Panc1 (cell line): ENCODE data around the gene SKI. TPM values are rescaled to one million over a fixed set of nuclear protein-coding genes. Genes with fewer than 3 reads are reported as not detected.

Source experiments
- ATAC-seq: fragments of 200-7000 bp; cut with Tn5 transposase; 2 replicates; pipeline ENCODE4 v1.9.1; 2020; ENCODE audit warnings: mild to moderate bottlenecking, moderate library complexity
- BruUV-seq: library from RNA; stranded (reverse); fragments of 400-500 nt; replicated peaks from 2 replicates; lab custom pipeline; 2021; lab: Mats Ljungman, UMichigan
- CTCF ChIA-PET: fragments of 300-600 bp; sonication (Branson Sonifier 250); formaldehyde crosslinking; loops from one replicate; lab custom pipeline; 2022; ENCODE audit warnings: antibody characterized with exemption; lab: Charles Lee
- POLR2A ChIA-PET: fragments of 300-600 bp; sonication (Branson Sonifier 250); formaldehyde crosslinking; loops from one replicate; lab custom pipeline; 2022; ENCODE audit warnings: antibody characterized with exemption; lab: Charles Lee
- DNase-seq: peaks from one replicate; pipeline ENCODE4 v3.0.0-alpha.2; 2010; ENCODE audit warnings: low read depth, low spot score
- H3K27ac ChIP-seq: 2 replicates; pipeline ENCODE4 v1.5.1; 2011; ENCODE audit warnings: mild to moderate bottlenecking, low read length, inconsistent platforms
- H3K27me3 ChIP-seq: fragments of 200-500 bp; sonication (Bioruptor generic); 2 replicates; pipeline ENCODE4 v1.6.0; 2014; ENCODE audit warnings: low read length, inconsistent platforms; ENCODE audit not compliant: control insufficient read depth, insufficient read depth
- H3K36me3 ChIP-seq: fragments of 200-500 bp; sonication (Bioruptor generic); 2 replicates; pipeline ENCODE4 v1.5.1; 2014; ENCODE audit warnings: inconsistent platforms, mild to moderate bottlenecking, low read length, moderate library complexity; ENCODE audit not compliant: control insufficient read depth, insufficient read depth
- H3K4me1 ChIP-seq: 2 replicates; pipeline ENCODE4 v1.5.1; 2011; ENCODE audit warnings: inconsistent platforms, mild to moderate bottlenecking, low read length, moderate library complexity; ENCODE audit not compliant: control insufficient read depth, insufficient read depth
- H3K4me3 ChIP-seq, 2 experiments: 2 replicates each; pipeline ENCODE4 v1.5.1; 2011 to 2012; ENCODE audit warnings: low read depth in 2 of 2, low read length in 2 of 2, mild to moderate bottlenecking in 2 of 2, inconsistent platforms in 1 of 2, moderate library complexity in 1 of 2
- H3K9me3 ChIP-seq: fragments of 200-500 bp; sonication (Bioruptor generic); 2 replicates; pipeline ENCODE4 v1.5.1; 2014; ENCODE audit warnings: low read depth, mild to moderate bottlenecking, inconsistent platforms, low read length, moderate library complexity; ENCODE audit not compliant: control insufficient read depth, insufficient read depth
- POLR2AphosphoS5 ChIP-seq: IDR thresholded peaks from 2 replicates; pipeline ENCODE4 v1.6.1; 2012; ENCODE audit warnings: mild to moderate bottlenecking, low read depth, low read length, moderate library complexity
- SIN3A ChIP-seq: IDR thresholded peaks from 2 replicates; pipeline ENCODE4 v1.6.1; 2012; ENCODE audit warnings: low read depth, mild to moderate bottlenecking, low read length, moderate library complexity, borderline replicate concordance; ENCODE audit not compliant: insufficient read depth
- TCF7L2 ChIP-seq: IDR thresholded peaks from 2 replicates; pipeline ENCODE4 v1.6.1; 2011; ENCODE audit warnings: mild to moderate bottlenecking, low read depth, low read length, inconsistent platforms
- in situ Hi-C: cut with HindIII; loops from 2 replicates; pipeline ENCODE4 v1.10.0; 2016; ENCODE audit warnings: low sequenced_read_pairs, low pct_unique_long_range_greater_than_20kb
- intact Hi-C: fragments of 100-400 bp; cut with micrococcal nuclease; formaldehyde crosslinking; loops from one replicate; pipeline ENCODE4 v1.10.0; 2022; ENCODE audit not compliant: unreplicated experiment
- total RNA-seq: library from RNA; stranded (reverse); gene quantifications from one replicate; pipeline ENCODE4 v1.2.1, GENCODE V29; 2021; ENCODE audit not compliant: unreplicated experiment
- TF ChIP-seq, protein P1 (sequence below): fragments of 450-650 bp; IDR thresholded peaks from 2 replicates; pipeline ENCODE4 v1.5.1; 2017; ENCODE audit warnings: mild to moderate bottlenecking
- TF ChIP-seq, protein P2 (sequence below), 2 experiments: IDR thresholded peaks; 2 replicates each; pipeline ENCODE4 v1.6.1; 2011 to 2012; ENCODE audit warnings: low read depth in 2 of 2, control low read depth in 1 of 2, low read length in 1 of 2, mild to moderate bottlenecking in 1 of 2, moderate library complexity in 1 of 2; ENCODE audit not compliant: insufficient read depth in 1 of 2

SKI gene
- total RNA-seq, 1 experiment from 2014 or later: 63.2 TPM

GRCh38 chr1:2197707-2198165, 30.4 kb upstream of the SKI start:
- POLR2A ChIA-PET: interaction anchor here (0.6 kb wide), 1 partner anchor 193 kb away, joined by 5 read pairs; no protein-coding TSS in a partner anchor

DNA sequence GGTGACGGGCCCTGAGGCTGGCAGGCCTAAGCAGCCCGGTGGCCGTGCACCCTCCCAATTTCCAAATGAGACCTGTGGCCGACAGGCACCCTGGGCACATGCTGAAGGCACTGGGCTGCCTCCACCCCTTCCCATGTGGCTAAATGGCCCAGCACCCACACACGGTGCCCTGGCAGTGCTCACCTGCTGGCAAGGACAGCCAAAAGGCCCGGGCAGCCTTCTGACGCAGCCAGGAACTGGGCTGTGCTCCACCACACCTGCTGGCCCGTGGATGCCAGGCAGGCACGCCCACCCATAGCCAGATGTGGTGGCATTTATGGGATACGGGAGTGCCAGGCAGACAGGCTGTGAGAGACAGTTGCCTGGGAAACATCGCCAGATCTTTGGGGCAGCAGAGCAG, 29.5 kb upstream of the SKI start:
- POLR2A ChIA-PET: interaction anchor here (0.6 to 1.0 kb wide), 2 partner anchors 10 to 12 kb away, joined by 5 to 14 read pairs; no protein-coding TSS in a partner anchor
- no TSS peak for BruUV-seq
- intact Hi-C loops: loop anchor here (10.0 kb wide), 1 partner anchor 116 kb away; no protein-coding TSS in a partner anchor

More at GRCh38 chr1:2197707-2198165, 30.4 kb upstream of the SKI start:
- no peak for ATAC-seq
- Histone ChIP-seq H3K36me3 (no peaks in the 10 kb centered on the region; the same call in 1 of the 2 replicates), H3K27ac (no peak overlapping the region), H3K4me3 (no peak overlapping the region), H3K27me3 (no peaks in the 10 kb centered on the region), H3K4me1 (peaks cover 22% of the 10 kb centered on the region), H3K9me3 (no peaks in the 10 kb centered on the region)
- DNase-seq: no peak
- no TSS peak for BruUV-seq
- CTCF ChIA-PET: interaction anchor here (3.2 kb wide), 1 partner anchor 184 kb away, joined by 38 read pairs; no protein-coding TSS in a partner anchor
- intact Hi-C loops: loop anchor here (10.0 kb wide), 1 partner anchor 117 kb away; no protein-coding TSS in a partner anchor
- no peak for TF ChIP-seq TCF7L2
- no peak for TF ChIP-seq POLR2AphosphoS5
- no peak for TF ChIP-seq SIN3A
- TF ChIP-seq, protein P1, sequence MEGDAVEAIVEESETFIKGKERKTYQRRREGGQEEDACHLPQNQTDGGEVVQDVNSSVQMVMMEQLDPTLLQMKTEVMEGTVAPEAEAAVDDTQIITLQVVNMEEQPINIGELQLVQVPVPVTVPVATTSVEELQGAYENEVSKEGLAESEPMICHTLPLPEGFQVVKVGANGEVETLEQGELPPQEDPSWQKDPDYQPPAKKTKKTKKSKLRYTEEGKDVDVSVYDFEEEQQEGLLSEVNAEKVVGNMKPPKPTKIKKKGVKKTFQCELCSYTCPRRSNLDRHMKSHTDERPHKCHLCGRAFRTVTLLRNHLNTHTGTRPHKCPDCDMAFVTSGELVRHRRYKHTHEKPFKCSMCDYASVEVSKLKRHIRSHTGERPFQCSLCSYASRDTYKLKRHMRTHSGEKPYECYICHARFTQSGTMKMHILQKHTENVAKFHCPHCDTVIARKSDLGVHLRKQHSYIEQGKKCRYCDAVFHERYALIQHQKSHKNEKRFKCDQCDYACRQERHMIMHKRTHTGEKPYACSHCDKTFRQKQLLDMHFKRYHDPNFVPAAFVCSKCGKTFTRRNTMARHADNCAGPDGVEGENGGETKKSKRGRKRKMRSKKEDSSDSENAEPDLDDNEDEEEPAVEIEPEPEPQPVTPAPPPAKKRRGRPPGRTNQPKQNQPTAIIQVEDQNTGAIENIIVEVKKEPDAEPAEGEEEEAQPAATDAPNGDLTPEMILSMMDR: no peak
- TF ChIP-seq, protein P2, sequence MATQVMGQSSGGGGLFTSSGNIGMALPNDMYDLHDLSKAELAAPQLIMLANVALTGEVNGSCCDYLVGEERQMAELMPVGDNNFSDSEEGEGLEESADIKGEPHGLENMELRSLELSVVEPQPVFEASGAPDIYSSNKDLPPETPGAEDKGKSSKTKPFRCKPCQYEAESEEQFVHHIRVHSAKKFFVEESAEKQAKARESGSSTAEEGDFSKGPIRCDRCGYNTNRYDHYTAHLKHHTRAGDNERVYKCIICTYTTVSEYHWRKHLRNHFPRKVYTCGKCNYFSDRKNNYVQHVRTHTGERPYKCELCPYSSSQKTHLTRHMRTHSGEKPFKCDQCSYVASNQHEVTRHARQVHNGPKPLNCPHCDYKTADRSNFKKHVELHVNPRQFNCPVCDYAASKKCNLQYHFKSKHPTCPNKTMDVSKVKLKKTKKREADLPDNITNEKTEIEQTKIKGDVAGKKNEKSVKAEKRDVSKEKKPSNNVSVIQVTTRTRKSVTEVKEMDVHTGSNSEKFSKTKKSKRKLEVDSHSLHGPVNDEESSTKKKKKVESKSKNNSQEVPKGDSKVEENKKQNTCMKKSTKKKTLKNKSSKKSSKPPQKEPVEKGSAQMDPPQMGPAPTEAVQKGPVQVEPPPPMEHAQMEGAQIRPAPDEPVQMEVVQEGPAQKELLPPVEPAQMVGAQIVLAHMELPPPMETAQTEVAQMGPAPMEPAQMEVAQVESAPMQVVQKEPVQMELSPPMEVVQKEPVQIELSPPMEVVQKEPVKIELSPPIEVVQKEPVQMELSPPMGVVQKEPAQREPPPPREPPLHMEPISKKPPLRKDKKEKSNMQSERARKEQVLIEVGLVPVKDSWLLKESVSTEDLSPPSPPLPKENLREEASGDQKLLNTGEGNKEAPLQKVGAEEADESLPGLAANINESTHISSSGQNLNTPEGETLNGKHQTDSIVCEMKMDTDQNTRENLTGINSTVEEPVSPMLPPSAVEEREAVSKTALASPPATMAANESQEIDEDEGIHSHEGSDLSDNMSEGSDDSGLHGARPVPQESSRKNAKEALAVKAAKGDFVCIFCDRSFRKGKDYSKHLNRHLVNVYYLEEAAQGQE (IDR thresholded peaks at IDR 0.05; ENCODE audit: insufficient read depth in 1 of 2, low read depth in 2 of 2, low read length in 1 of 2): no peak
- in situ Hi-C loops: loop anchor here (10.0 kb wide), 1 partner anchor 197 kb away; the partner anchor contains the start of genes MORN1 and RER1

More for the DNA sequence above, 29.5 kb upstream of the SKI start:
- ATAC-seq: no peak
- CTCF ChIA-PET: interaction anchor here (1.2 kb wide), 1 partner anchor 183 kb away, joined by 35 read pairs; no protein-coding TSS in a partner anchor
- peak overlapping the region; percentile 88 for H3K27ac ChIP-seq
- H3K9me3 ChIP-seq: no peaks in the 10 kb centered on the region
- no peak for DNase-seq
- TF ChIP-seq SIN3A (no peak), TCF7L2 (no peak), POLR2AphosphoS5 (no peak)
- TF ChIP-seq, protein P2 (IDR thresholded peaks at IDR 0.05; ENCODE audit: insufficient read depth in 1 of 2, low read depth in 2 of 2, low read length in 1 of 2): no peak
- TF ChIP-seq, protein P1: no peak
- no peaks in the 10 kb centered on the region for H3K27me3 ChIP-seq
- in situ Hi-C loops: loop anchor here (10.0 kb wide), 1 partner anchor 196 kb away; the partner anchor contains the start of genes MORN1 and RER1
- peaks cover 13% of the 10 kb centered on the region for H3K4me1 ChIP-seq
- H3K4me3 ChIP-seq: peak overlapping the region in 1 of 2 experiments; percentile 96; a peak in 2 of 4 replicates
- H3K36me3 ChIP-seq: no peaks in the 10 kb centered on the region; the same call in 1 of the 2 replicates
